HEK293 (cell line): ENCODE measurements around the gene HSF2.
A peak's percentile ranks its signal among the peaks of the same experiment; 100 is the strongest.

Experiments
- CTCF ChIA-PET: fragments of 350-600 bp; formaldehyde crosslinking; extraction: SDS; loops from one replicate; lab custom pipeline; 2021; ENCODE audit warnings: antibody characterized with exemption; lab: Yijun Ruan, JAX
- POLR2A ChIA-PET: fragments of 300-600 bp; formaldehyde crosslinking; extraction: SDS; loops from one replicate; lab custom pipeline; 2020; ENCODE audit warnings: antibody characterized with exemption, inconsistent platforms; lab: Yijun Ruan, JAX
- H3K27ac ChIP-seq: fragments of 200-500 bp; sonication (Bioruptor generic); 2 replicates; pipeline ENCODE4 v1.5.1; 2014; ENCODE audit warnings: low read depth, low read length, control low read depth, inconsistent platforms; ENCODE audit errors: extremely low read depth
- H3K36me3 ChIP-seq, 2 experiments: fragments of 200-500 bp in 1 of 2; sonication (Bioruptor generic) in 1 of 2; 1 replicate in 1 of 2; 2 replicates in 1 of 2; pipeline ENCODE4 v1.5.1; 2014 to 2017; ENCODE audit warnings: inconsistent platforms in 2 of 2, low read length in 2 of 2; ENCODE audit not compliant: control insufficient read depth in 2 of 2, insufficient read depth in 1 of 2
- H3K4me1 ChIP-seq: fragments of 200-500 bp; sonication (Bioruptor generic); 2 replicates; pipeline ENCODE4 v1.5.1; 2014; ENCODE audit warnings: mild to moderate bottlenecking, low read length, inconsistent platforms; ENCODE audit not compliant: control insufficient read depth, insufficient read depth
- H3K4me3 ChIP-seq: 2 replicates; pipeline ENCODE4 v1.5.1; 2011; ENCODE audit warnings: low read depth, mild to moderate bottlenecking, control low read depth, low read length, moderate library complexity
- H3K9me3 ChIP-seq: fragments of 200-500 bp; sonication (Bioruptor generic); 2 replicates; pipeline ENCODE4 v1.5.1; 2014; ENCODE audit warnings: low read depth, low read length, inconsistent platforms; ENCODE audit not compliant: control insufficient read depth, insufficient read depth
- CTCF ChIP-seq: fragments of 450-650 bp; formaldehyde crosslinking; IDR thresholded peaks from 2 replicates; pipeline ENCODE4 v1.5.1; 2016; ENCODE audit warnings: missing biosample characterization, missing genetic modification characterization
- FEZF1 ChIP-seq: fragments of 450-650 bp; formaldehyde crosslinking; IDR thresholded peaks from 2 replicates; pipeline ENCODE4 v1.5.1; 2016; ENCODE audit warnings: missing biosample characterization, missing genetic modification characterization
- KLF17 ChIP-seq: fragments of 450-650 bp; formaldehyde crosslinking; IDR thresholded peaks from 2 replicates; pipeline ENCODE4 v1.5.1; 2016; ENCODE audit warnings: missing biosample characterization, missing genetic modification characterization
- PBX3 ChIP-seq: sonication (generic); formaldehyde crosslinking; IDR thresholded peaks from 2 replicates; pipeline ENCODE4 v1.8.1; 2022; ENCODE audit warnings: mild to moderate bottlenecking, moderate library complexity, missing genetic modification reagents
- SCRT1 ChIP-seq: fragments of 450-650 bp; formaldehyde crosslinking; IDR thresholded peaks from 2 replicates; pipeline ENCODE4 v1.5.1; 2016; ENCODE audit warnings: missing biosample characterization, missing genetic modification characterization, borderline replicate concordance
- ZBTB26 ChIP-seq: fragments of 450-650 bp; formaldehyde crosslinking; optimal IDR thresholded peaks from 2 replicates; pipeline ENCODE3; 2016; ENCODE audit warnings: missing biosample characterization, mild to moderate bottlenecking, missing genetic modification characterization
- ZNF18 ChIP-seq: fragments of 450-650 bp; formaldehyde crosslinking; IDR thresholded peaks from 2 replicates; pipeline ENCODE4 v1.5.1; 2016; ENCODE audit warnings: missing biosample characterization, missing genetic modification characterization
- ZNF391 ChIP-seq: fragments of 450-650 bp; formaldehyde crosslinking; IDR thresholded peaks from 2 replicates; pipeline ENCODE4 v1.5.1; 2016; ENCODE audit warnings: low read depth, missing biosample characterization, missing genetic modification characterization, borderline replicate concordance
- ZNF555 ChIP-seq: fragments of 450-650 bp; formaldehyde crosslinking; conservative IDR thresholded peaks from 2 replicates; pipeline ENCODE4 v1.5.1; 2017; ENCODE audit warnings: missing biosample characterization, mild to moderate bottlenecking, missing genetic modification characterization, inconsistent platforms
- ZNF654 ChIP-seq: fragments of 450-650 bp; formaldehyde crosslinking; IDR thresholded peaks from 2 replicates; pipeline ENCODE4 v1.5.1; 2016; ENCODE audit warnings: low read depth, missing biosample characterization, missing genetic modification characterization
- ZNF660 ChIP-seq: fragments of 450-650 bp; IDR thresholded peaks from 2 replicates; pipeline ENCODE4 v1.5.1; 2018; ENCODE audit warnings: missing biosample characterization, mild to moderate bottlenecking, missing genetic modification characterization
- ZSCAN30 ChIP-seq: fragments of 450-650 bp; IDR thresholded peaks from 2 replicates; pipeline ENCODE4 v1.5.1; 2018; ENCODE audit warnings: missing biosample characterization, mild to moderate bottlenecking, missing genetic modification characterization, moderate library complexity

The HSF2 gene

GRCh38 chr6:122376246-122376645, 23.2 kb upstream of the HSF2 start:
- POLR2A ChIA-PET, result no interaction called here
- no peaks in the 10 kb centered on the region for H3K9me3 ChIP-seq
- H3K36me3 ChIP-seq, result no peaks in the 10 kb centered on the region
- CTCF ChIA-PET, result interaction anchor here (0.6 to 1.0 kb wide), 2 partner anchors 94 to 154 kb away, joined by 5 to 6 read pairs; no protein-coding TSS in a partner anchor
- no peaks in the 10 kb centered on the region for H3K4me1 ChIP-seq
- H3K4me3 ChIP-seq, result no peak overlapping the region
- TF ChIP-seq FEZF1 (tag by site-specific recombination) (no peak), SCRT1 (tag by site-specific recombination) (no peak), ZNF555 (tag by site-specific recombination) (no peak), ZNF391 (no peak)
- TF ChIP-seq, all 188 proteins: peak for 0
- H3K27ac ChIP-seq, result no peak overlapping the region

- Histone ChIP-seq H3K4me1 (no peaks in the 10 kb centered on the region), H3K9me3 (no peaks in the 10 kb centered on the region), H3K27ac (no peak overlapping the region), H3K4me3 (no peak overlapping the region), H3K36me3 (no peaks in the 10 kb centered on the region)
- TF ChIP-seq ZNF18 (tag by site-specific recombination), result no peak
- TF ChIP-seq ZSCAN30, result peak; percentile 38; the same call in 1 of the 2 replicates
- no peak for TF ChIP-seq KLF17
- TF ChIP-seq PBX3 (CRISPR knock-in tag), result no peak
- peak; percentile 75 for TF ChIP-seq ZNF654 (tag by site-specific recombination)
- TF ChIP-seq ZNF660 (tag by site-specific recombination), result no peak
- TF ChIP-seq ZBTB26 (tag by site-specific recombination), result no peak
- TF ChIP-seq CTCF, result peak; percentile 46
- ChIA-PET POLR2A (no interaction called here), CTCF (interaction anchor here (0.6 to 4.8 kb wide), 15 partner anchors 9 to 150 kb away, joined by 3 to 42 read pairs (median 4); no protein-coding TSS in a partner anchor)
These were observed 17.8 kb upstream of the HSF2 start for GRCh38 chr6:122381494-122382265.
